ENCODE data around the gene NUP160. TPM values are rescaled to one million over a fixed set of nuclear protein-coding genes. Genes with fewer than 3 reads are reported as not detected.
"Not testable (repeated sequence)": the region's sequence is repeated elsewhere in the genome, so short reads cannot be mapped to it uniquely, and the experiment has no call there.

NUP160 gene
- total RNA-seq, 1 experiment from 2014 or later: 89.9 TPM

DNA sequence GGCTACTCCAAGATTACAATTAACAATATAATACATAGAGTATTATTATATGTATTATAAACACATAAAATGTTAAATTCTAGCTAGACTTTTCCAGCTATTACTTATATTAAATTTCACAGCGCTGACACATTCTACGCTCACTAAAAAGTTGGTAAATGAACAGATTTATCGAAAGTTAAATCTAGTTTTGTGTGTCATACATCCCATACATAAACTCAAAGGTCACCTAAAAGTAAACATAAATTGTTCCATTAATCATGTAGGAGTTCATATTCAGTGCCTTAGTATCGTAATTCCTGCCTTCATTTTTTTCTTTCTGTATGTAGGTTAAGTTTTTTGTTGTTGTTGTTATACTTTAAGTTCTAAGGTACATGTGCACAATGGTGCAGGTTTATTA lies 91.9 kb downstream of the NUP160 start:
- Mint-ChIP-seq H3K9me3 (no peaks in the 10 kb centered on the region), H3K27me3 (ENCODE audit: low read depth) (no peaks in the 10 kb centered on the region), H3K36me3 (peaks cover 83% of the 10 kb centered on the region), H3K4me3 (no peak overlapping the region), H3K4me1 (no peaks in the 10 kb centered on the region), H3K27ac (no peak overlapping the region)
- ChIA-PET CTCF (no interaction called here), POLR2A (no interaction called here)
- TF ChIP-seq, protein P1, sequence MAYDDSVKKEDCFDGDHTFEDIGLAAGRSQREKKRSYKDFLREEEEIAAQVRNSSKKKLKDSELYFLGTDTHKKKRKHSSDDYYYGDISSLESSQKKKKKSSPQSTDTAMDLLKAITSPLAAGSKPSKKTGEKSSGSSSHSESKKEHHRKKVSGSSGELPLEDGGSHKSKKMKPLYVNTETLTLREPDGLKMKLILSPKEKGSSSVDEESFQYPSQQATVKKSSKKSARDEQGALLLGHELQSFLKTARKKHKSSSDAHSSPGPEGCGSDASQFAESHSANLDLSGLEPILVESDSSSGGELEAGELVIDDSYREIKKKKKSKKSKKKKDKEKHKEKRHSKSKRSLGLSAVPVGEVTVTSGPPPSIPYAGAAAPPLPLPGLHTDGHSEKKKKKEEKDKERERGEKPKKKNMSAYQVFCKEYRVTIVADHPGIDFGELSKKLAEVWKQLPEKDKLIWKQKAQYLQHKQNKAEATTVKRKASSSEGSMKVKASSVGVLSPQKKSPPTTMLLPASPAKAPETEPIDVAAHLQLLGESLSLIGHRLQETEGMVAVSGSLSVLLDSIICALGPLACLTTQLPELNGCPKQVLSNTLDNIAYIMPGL (CRISPR knock-in tag; IDR thresholded peaks at IDR 0.05): no peak
- TF ChIP-seq, protein P2, sequence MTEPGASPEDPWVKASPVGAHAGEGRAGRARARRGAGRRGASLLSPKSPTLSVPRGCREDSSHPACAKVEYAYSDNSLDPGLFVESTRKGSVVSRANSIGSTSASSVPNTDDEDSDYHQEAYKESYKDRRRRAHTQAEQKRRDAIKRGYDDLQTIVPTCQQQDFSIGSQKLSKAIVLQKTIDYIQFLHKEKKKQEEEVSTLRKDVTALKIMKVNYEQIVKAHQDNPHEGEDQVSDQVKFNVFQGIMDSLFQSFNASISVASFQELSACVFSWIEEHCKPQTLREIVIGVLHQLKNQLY (CRISPR knock-in tag; IDR thresholded peaks at IDR 0.05): no peak
- TF ChIP-seq TEAD1 (CRISPR knock-in tag; IDR thresholded peaks at IDR 0.05): no peak
- no peak for TF ChIP-seq ZNF416 (CRISPR knock-in tag; IDR thresholded peaks at IDR 0.05)
- no peak for TF ChIP-seq GRHL2 (CRISPR knock-in tag; IDR thresholded peaks at IDR 0.05; ENCODE audit: insufficient replicate concordance, severe bottlenecking)
- ATAC-seq: no peak
- no peak for DNase-seq (ENCODE audit: low spot score)

DNA sequence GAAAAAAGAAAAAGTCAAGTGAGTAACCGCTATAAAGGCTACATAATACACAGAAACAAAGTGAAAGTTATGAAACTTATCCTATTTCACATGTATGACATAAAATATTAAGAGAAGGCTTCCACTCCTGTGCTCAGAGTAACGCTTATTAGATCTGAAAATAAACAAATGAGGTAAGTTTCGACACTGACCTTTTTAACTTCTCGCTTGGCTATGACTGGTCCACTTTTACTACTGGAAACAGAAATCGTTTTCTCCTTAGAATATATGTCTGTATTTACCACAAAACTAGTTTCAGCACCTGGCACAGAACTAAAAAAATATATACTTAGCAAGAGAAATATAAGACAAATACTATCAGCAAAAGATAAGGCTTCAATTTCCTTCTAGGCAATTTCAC lies 97.4 kb downstream of the NUP160 start:
- peaks cover 5% of the 10 kb centered on the region for H3K9me3 Mint-ChIP-seq
- ChIA-PET CTCF (no interaction called here), POLR2A (no interaction called here)
- peaks cover 74% of the 10 kb centered on the region for H3K36me3 Mint-ChIP-seq
- TF ChIP-seq, protein P3, sequence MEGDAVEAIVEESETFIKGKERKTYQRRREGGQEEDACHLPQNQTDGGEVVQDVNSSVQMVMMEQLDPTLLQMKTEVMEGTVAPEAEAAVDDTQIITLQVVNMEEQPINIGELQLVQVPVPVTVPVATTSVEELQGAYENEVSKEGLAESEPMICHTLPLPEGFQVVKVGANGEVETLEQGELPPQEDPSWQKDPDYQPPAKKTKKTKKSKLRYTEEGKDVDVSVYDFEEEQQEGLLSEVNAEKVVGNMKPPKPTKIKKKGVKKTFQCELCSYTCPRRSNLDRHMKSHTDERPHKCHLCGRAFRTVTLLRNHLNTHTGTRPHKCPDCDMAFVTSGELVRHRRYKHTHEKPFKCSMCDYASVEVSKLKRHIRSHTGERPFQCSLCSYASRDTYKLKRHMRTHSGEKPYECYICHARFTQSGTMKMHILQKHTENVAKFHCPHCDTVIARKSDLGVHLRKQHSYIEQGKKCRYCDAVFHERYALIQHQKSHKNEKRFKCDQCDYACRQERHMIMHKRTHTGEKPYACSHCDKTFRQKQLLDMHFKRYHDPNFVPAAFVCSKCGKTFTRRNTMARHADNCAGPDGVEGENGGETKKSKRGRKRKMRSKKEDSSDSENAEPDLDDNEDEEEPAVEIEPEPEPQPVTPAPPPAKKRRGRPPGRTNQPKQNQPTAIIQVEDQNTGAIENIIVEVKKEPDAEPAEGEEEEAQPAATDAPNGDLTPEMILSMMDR (IDR thresholded peaks at IDR 0.05): no peak
- TF ChIP-seq, protein P4, sequence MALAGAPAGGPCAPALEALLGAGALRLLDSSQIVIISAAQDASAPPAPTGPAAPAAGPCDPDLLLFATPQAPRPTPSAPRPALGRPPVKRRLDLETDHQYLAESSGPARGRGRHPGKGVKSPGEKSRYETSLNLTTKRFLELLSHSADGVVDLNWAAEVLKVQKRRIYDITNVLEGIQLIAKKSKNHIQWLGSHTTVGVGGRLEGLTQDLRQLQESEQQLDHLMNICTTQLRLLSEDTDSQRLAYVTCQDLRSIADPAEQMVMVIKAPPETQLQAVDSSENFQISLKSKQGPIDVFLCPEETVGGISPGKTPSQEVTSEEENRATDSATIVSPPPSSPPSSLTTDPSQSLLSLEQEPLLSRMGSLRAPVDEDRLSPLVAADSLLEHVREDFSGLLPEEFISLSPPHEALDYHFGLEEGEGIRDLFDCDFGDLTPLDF (CRISPR knock-in tag; IDR thresholded peaks at IDR 0.05): no peak
- no peak for TF ChIP-seq SMAD3 (CRISPR knock-in tag; IDR thresholded peaks at IDR 0.05; ENCODE audit: borderline replicate concordance)
- TF ChIP-seq, protein P5, sequence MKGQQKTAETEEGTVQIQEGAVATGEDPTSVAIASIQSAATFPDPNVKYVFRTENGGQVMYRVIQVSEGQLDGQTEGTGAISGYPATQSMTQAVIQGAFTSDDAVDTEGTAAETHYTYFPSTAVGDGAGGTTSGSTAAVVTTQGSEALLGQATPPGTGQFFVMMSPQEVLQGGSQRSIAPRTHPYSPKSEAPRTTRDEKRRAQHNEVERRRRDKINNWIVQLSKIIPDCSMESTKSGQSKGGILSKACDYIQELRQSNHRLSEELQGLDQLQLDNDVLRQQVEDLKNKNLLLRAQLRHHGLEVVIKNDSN (CRISPR knock-in tag; IDR thresholded peaks at IDR 0.05): no peak
- no peaks in the 10 kb centered on the region for H3K27me3 Mint-ChIP-seq (ENCODE audit: low read depth)
- H3K27ac Mint-ChIP-seq: no peak overlapping the region; the same call in 1 of the 2 replicates
- H3K4me3 Mint-ChIP-seq: no peak overlapping the region
- H3K4me1 Mint-ChIP-seq: no peaks in the 10 kb centered on the region
- DNase-seq (ENCODE audit: low spot score) (no peak), ATAC-seq (no peak)

DNA sequence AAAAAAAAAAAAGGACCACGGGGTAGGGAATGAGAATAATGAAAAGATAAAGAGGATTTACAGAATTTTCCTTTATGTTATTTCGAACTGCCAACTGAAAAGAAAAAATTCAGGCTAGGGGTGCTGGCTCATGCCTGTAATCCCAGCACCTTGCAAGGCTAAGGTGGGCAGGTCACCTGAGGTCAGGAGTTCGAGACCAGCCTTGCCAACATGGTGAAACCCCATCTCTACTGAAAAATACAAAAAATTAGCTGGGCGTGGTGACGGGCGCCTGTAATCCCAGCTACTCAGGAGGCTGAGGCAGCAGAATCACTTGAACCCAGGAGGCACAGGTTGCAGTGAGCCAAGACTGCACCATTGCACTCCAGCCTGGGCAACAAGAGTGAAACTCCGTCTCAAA lies 105.7 kb downstream of the NUP160 start:
- CTCF ChIA-PET; H3K4me3 Mint-ChIP-seq; H3K9me3 Mint-ChIP-seq; POLR2A ChIA-PET; H3K27ac Mint-ChIP-seq; ATAC-seq; DNase-seq (ENCODE audit: low spot score); H3K4me1 Mint-ChIP-seq; H3K27me3 Mint-ChIP-seq (ENCODE audit: low read depth): not testable (repeated sequence)
- H3K36me3 Mint-ChIP-seq: peaks cover 77% of the 10 kb centered on the region

DNA sequence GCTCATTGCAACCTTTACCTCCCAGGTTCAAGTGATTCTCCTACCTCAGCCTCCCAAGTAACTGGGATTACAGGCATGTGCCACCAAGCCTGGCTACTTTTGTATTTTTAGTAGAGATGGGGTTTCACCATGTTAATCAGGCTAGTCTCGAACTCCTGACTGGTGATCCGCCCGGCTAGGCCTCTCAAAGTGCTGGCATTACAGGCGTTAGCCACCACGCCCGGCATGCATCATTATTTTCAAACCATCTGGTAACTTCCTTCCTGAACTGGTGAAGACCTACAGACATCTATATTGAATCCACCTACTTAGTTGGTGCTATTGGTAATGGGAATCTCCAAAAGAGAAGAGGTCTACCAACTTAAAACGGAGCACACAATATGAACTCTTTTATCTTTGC lies 110.3 kb downstream of the NUP160 start:
- H3K4me3 Mint-ChIP-seq; CTCF ChIA-PET; ATAC-seq; H3K4me1 Mint-ChIP-seq; DNase-seq (ENCODE audit: low spot score); H3K27ac Mint-ChIP-seq; POLR2A ChIA-PET; H3K27me3 Mint-ChIP-seq (ENCODE audit: low read depth); H3K9me3 Mint-ChIP-seq: not testable (repeated sequence)
- peaks cover 71% of the 10 kb centered on the region for H3K36me3 Mint-ChIP-seq

DNA sequence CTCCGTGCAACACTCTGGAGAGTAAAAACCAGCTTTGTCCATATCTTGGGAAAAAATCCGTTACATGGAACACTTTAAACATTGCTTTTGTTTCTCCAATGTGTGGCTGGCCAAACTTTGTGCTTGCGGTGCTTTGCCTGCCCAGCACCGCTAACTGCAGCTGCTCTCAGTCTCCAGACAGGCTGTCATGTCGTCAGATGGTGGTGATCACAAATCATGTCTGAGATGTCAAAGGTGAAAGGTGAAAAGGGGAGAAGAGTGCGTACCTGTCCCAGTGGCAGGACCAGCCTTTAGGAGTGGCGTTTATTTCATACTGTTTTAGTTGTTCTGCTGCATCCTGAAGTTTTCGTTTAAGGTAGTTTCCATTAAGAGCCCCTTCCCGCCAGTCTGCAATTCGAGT lies 115.9 kb downstream of the NUP160 start:
- Mint-ChIP-seq H3K9me3 (no peaks in the 10 kb centered on the region), H3K36me3 (peaks cover 88% of the 10 kb centered on the region), H3K27me3 (ENCODE audit: low read depth) (no peaks in the 10 kb centered on the region), H3K27ac (no peak overlapping the region), H3K4me3 (no peak overlapping the region), H3K4me1 (no peaks in the 10 kb centered on the region)
- CTCF ChIA-PET: no interaction called here
- DNase-seq (ENCODE audit: low spot score) (no peak), ATAC-seq (no peak)
- POLR2A ChIA-PET: no interaction called here
- TF ChIP-seq MXD4 (CRISPR knock-in tag; IDR thresholded peaks at IDR 0.05; ENCODE audit: borderline replicate concordance) (no peak), JAZF1 (CRISPR knock-in tag; IDR thresholded peaks at IDR 0.05) (no peak), TEAD1 (CRISPR knock-in tag; IDR thresholded peaks at IDR 0.05) (no peak), FOXJ3 (CRISPR knock-in tag; IDR thresholded peaks at IDR 0.05; ENCODE audit: borderline replicate concordance) (no peak)
- TF ChIP-seq, protein P6, sequence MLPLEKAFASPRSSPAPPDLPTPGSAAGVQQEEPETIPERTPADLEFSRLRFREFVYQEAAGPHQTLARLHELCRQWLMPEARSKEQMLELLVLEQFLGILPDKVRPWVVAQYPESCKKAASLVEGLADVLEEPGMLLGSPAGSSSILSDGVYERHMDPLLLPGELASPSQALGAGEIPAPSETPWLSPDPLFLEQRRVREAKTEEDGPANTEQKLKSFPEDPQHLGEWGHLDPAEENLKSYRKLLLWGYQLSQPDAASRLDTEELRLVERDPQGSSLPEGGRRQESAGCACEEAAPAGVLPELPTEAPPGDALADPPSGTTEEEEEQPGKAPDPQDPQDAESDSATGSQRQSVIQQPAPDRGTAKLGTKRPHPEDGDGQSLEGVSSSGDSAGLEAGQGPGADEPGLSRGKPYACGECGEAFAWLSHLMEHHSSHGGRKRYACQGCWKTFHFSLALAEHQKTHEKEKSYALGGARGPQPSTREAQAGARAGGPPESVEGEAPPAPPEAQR (CRISPR knock-in tag; IDR thresholded peaks at IDR 0.05): no peak
- TF ChIP-seq, protein P7, sequence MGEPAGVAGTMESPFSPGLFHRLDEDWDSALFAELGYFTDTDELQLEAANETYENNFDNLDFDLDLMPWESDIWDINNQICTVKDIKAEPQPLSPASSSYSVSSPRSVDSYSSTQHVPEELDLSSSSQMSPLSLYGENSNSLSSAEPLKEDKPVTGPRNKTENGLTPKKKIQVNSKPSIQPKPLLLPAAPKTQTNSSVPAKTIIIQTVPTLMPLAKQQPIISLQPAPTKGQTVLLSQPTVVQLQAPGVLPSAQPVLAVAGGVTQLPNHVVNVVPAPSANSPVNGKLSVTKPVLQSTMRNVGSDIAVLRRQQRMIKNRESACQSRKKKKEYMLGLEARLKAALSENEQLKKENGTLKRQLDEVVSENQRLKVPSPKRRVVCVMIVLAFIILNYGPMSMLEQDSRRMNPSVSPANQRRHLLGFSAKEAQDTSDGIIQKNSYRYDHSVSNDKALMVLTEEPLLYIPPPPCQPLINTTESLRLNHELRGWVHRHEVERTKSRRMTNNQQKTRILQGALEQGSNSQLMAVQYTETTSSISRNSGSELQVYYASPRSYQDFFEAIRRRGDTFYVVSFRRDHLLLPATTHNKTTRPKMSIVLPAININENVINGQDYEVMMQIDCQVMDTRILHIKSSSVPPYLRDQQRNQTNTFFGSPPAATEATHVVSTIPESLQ (CRISPR knock-in tag; IDR thresholded peaks at IDR 0.05): no peak
